ENCODE measurements around the gene PTPN7. TPM values are rescaled to one million over a fixed set of nuclear protein-coding genes. Genes with fewer than 3 reads are reported as not detected.

The PTPN7 gene
- total and polyA plus RNA-seq, 2 donors (not counting 3 experiments of a cell fraction or from before 2014, with no cell fraction given) = 0.86 to 1.8 TPM

- DNase-seq (ENCODE audit: low read depth, low spot score) (no peak), FAIRE-seq (no peak)
- Histone ChIP-seq H3K9me1 (replicated peaks; ENCODE audit: control insufficient read depth, extremely low read depth, insufficient read depth, low read length) (no peaks in the 10 kb centered on the region), H3K36me3 (ENCODE audit: control insufficient read depth in 2 of 2, extremely low read depth in 1 of 2, insufficient read depth in 2 of 2, low read length in 2 of 2) (no peaks in the 10 kb centered on the region), H2AFZ (ENCODE audit: low read depth, low read length) (no peak overlapping the region), H4K20me1 (replicated peaks; ENCODE audit: control insufficient read depth, extremely low read depth, insufficient read depth, low read length) (no peaks in the 10 kb centered on the region), H3K4me1 (ENCODE audit: control insufficient read depth, extremely low read depth, insufficient read depth, low read length) (no peaks in the 10 kb centered on the region), H3K4me3 (replicated peaks in 1 of 3; ENCODE audit: insufficient read depth in 1 of 3, low read depth in 1 of 3, low read length in 3 of 3) (no peak overlapping the region), H3K27me3 (ENCODE audit: control insufficient read depth in 2 of 2, insufficient read depth in 2 of 2, low read length in 2 of 2) (no peaks in the 10 kb centered on the region), H3K79me2 (ENCODE audit: control insufficient read depth, insufficient read depth, low read length) (no peaks in the 10 kb centered on the region), H3K9ac (replicated peaks; ENCODE audit: extremely low read depth, insufficient read depth, low read length) (no peak overlapping the region), H3K27ac (ENCODE audit: insufficient read depth, low read depth, low read length) (no peak overlapping the region), H3K4me2 (ENCODE audit: insufficient read depth, low read length) (no peak overlapping the region), H3K9me3 (replicated peaks; ENCODE audit: control insufficient read depth, insufficient read depth, low read length) (no peaks in the 10 kb centered on the region)
- CTCF ChIA-PET = interaction anchor here (1.1 kb wide), 1 partner anchor 11 kb away, joined by 6 read pairs; no protein-coding TSS in a partner anchor
- POLR2A ChIA-PET = no interaction called here
- dilution Hi-C loops (cut with MboI; ENCODE audit: extremely low pct_ligation_motif_present, low sequenced_read_pairs) (no loop called here), intact Hi-C loops (cut with micrococcal nuclease) (no loop called here)
- BruUV-seq (replicated peaks) = no TSS peak
- no peak for TF ChIP-seq GATA2 (IDR thresholded peaks at IDR 0.05; ENCODE audit: insufficient read depth, insufficient read length, low read depth, low read length)
These were observed 5.0 kb upstream of the PTPN7 start for GRCh38 chr1:202165267-202165941.

DNA sequence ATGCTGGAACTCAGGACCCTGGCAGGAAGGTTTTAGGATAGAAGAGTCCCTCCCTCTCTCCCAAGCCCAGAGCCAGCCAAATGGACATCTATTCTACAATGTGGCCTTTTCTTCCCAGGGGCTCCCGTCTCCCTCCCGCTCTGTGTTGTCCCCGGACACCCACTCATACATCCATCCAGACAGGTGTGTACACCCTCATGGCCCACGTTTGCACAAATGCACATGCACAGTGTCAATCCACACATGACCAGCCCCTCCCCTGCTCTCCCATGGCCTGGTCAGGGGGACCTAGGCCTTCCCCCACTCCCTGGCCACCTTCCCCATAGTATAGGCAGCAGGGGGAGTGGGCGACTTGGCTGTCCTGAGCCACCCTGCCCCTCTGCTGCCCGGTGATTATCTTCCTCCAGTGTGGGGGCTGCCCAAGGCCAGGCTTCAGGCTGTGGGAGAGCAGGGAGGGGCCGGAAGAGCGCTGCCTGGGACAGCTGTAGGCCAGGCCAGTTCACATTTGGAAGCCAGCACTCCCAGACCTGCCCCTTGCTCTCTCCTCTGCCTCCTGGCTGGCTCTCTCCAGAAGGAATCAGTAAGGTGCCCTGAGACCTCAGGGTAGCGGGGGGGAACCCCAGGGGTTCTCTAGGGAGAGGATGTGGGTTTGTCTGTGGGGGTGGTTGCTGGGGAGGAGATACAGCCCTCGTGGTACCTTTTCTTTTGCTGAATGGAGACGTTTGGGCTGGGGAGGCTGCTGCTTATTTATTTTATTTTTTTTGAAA is 4.1 kb upstream of the PTPN7 start:
- intact Hi-C loops (cut with micrococcal nuclease) (no loop called here), dilution Hi-C loops (cut with MboI; ENCODE audit: extremely low pct_ligation_motif_present, low sequenced_read_pairs) (no loop called here)
- BruUV-seq (replicated peaks) = no TSS peak
- Histone ChIP-seq H3K36me3 (ENCODE audit: control insufficient read depth in 2 of 2, extremely low read depth in 1 of 2, insufficient read depth in 2 of 2, low read length in 2 of 2) (no peaks in the 10 kb centered on the region), H3K9ac (replicated peaks; ENCODE audit: extremely low read depth, insufficient read depth, low read length) (no peak overlapping the region), H3K4me2 (ENCODE audit: insufficient read depth, low read length) (no peak overlapping the region), H3K79me2 (ENCODE audit: control insufficient read depth, insufficient read depth, low read length) (no peaks in the 10 kb centered on the region), H3K9me1 (replicated peaks; ENCODE audit: control insufficient read depth, extremely low read depth, insufficient read depth, low read length) (no peaks in the 10 kb centered on the region), H3K27me3 (ENCODE audit: control insufficient read depth in 2 of 2, insufficient read depth in 2 of 2, low read length in 2 of 2) (no peaks in the 10 kb centered on the region), H4K20me1 (replicated peaks; ENCODE audit: control insufficient read depth, extremely low read depth, insufficient read depth, low read length) (no peaks in the 10 kb centered on the region), H2AFZ (ENCODE audit: low read depth, low read length) (no peak overlapping the region), H3K4me1 (ENCODE audit: control insufficient read depth, extremely low read depth, insufficient read depth, low read length) (peaks cover 7% of the 10 kb centered on the region), H3K9me3 (replicated peaks; ENCODE audit: control insufficient read depth, insufficient read depth, low read length) (no peaks in the 10 kb centered on the region), H3K27ac (ENCODE audit: insufficient read depth, low read depth, low read length) (no peak overlapping the region), H3K4me3 (replicated peaks in 1 of 3; ENCODE audit: insufficient read depth in 1 of 3, low read depth in 1 of 3, low read length in 3 of 3) (no peak overlapping the region)
- POLR2A ChIA-PET = no interaction called here
- DNase-seq (ENCODE audit: low read depth, low spot score) (no peak), FAIRE-seq (no peak)
- CTCF ChIA-PET = no interaction called here
- TF ChIP-seq GATA2 (IDR thresholded peaks at IDR 0.05; ENCODE audit: insufficient read depth, insufficient read length, low read depth, low read length) (no peak), CTCF (IDR thresholded peaks at IDR 0.05; ENCODE audit: extremely low read depth in 1 of 2, insufficient read depth in 1 of 2, low read depth in 1 of 2, low read length in 2 of 2) (no peak), MAX (IDR thresholded peaks at IDR 0.05; ENCODE audit: insufficient read depth, insufficient read length) (no peak)

Measured in endothelial cell of umbilical vein (primary cell).